Activated CD4-positive, alpha-beta T cell treated with anti-CD3 and anti-CD28 coated beads for 1 hour (primary cell): Measurements from ENCODE around the gene ZNF407.

ENCODE experiments used
- DNase-seq: peaks from one replicate; pipeline ENCODE4 v3.0.0-alpha.2; 2020

ZNF407 gene

DNA sequence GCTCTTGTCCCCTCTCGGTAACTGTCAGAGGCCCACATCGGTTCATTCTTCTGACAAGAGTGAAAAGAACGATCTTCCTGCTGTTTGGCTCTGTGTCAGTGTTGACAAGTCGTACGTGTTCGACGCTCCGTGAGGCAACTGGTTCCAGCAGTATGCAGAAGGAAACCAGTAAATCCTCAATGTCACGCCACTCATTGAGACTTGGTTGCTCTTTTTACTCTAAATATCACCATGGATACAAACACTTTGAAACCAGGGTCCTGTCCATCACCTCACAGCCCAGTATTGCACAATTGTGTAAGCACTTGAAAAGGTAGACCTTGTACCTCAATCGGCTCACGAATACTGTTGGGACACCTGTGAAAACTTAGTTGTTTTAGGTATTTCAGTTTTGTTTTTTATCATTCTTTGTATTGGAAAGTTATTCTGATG, 136.4 kb downstream of the ZNF407 start:
- DNase-seq: no peak

DNA sequence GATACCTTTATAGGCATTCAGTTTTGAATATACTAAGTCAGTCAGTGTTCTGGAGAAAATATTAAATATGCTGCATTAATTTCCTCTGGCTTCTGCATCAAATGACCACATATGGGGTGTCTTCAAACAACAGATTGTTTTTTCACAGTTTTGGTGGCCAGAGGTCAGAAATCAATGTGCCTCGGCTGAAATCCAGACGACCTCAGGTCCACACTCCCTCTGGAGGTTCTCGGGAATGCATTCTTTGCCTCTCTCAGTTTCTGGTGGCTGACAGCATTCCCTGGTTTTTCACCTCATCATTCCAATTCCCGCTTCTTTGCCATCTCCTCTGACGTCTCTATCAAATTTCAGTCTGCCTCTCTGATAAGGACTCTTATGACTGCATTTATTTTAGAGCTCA, 142.3 kb downstream of the ZNF407 start:
- no peak for DNase-seq

DNA sequence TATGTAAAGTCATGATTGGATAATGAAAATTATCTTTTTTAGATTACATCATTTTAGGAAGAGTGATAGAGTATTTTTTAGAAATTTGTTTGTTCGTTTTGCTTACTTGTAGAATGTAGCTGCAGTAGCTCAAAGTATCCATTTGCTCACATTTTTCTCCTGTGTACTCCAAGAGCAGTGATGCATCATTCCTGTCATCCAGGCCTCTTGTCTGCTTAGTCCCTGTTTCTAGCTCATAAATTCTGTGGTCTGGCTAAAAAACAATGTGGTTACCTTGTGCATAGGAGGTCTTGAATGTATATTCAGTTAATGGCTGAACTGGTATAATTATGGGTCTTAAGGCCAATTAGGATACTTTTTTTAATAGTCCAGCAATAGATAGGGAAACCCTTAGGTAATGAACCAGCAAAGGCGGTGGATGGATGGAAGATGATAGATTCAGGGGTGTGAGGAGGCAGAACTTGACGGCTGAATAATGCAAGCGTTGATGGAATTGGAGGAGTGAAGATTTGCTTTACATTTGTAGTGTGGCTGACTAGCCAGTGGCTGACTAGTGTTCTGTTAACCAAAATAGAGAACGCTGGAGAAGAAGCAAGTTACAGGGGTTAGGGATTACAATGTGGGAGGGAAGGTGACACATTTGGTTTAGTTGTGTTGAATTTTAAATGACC, 145.0 kb downstream of the ZNF407 start:
- DNase-seq: no peak

DNA sequence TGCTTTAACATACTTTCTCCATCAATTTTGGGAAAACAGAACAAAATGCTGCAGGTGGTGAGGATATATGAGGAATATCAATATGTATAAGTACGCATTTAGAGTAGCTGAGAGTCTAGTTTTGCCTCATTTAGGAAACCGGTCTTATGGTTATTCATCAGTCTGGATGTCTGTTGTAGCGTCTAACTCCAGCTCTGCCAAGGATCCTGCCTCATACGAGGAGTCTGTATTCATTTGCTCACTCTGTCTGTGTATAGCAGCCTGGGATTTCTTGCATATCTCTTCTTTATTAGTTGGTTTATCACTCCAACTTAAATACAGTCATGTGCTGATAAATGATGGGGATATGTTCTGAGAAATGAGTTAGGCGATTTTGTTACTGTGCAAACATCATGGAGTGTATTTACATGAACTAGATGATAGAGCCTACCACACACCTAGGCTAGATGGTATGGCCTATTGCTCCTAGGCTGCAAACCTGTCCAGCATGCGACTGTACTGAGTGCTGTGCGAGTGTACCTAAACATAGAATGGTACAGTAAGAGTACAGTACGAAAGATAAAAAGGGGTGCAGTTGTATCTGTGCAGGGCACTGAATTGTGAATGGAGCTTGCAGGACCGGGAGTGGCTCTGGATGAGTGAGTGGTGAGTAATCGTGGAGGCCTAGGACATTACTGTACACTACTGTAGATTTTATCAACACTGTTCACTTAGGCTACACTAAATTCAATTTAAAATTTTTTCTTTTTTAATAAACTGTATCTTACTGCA, 148.1 kb downstream of the ZNF407 start:
- no peak for DNase-seq

DNA sequence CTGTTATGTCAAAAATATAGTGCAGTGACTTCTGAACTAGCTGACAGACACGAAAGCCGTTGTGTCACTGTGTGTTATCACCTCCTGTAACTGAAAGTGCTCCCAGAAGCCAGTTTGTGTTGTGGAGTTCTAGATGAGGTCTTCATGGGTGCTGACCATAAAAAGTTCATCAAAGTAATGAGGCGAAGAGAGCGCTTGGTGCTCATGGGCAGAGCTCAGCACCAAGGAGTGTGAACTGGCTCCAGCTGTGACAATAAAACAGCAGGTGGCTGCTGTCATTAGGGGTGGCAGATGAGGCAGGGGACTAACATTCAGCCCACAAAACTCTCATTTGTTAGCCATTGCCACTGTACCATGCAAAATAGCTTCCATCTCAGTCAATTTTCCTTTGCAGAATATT, 151.1 kb downstream of the ZNF407 start:
- DNase-seq: no peak

DNA sequence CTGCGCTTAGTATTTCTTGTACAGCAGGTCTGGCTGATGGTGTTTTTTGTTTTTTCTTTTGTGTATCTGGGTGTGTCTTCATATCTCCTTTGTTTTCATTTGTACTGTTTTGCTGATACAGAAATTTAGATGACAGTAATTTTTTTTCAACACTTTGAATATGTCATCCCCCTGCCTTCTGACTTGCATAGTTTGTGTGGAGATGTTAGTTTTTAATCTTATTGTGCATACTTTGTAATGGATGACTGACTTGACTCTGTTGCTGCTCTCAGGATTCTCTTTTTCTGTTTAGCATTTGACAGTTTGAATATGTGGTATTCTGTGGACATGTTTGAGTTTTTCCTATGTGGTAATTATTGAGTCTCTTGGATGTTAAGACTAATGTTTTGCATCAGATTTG, 161.3 kb downstream of the ZNF407 start:
- no peak for DNase-seq

DNA sequence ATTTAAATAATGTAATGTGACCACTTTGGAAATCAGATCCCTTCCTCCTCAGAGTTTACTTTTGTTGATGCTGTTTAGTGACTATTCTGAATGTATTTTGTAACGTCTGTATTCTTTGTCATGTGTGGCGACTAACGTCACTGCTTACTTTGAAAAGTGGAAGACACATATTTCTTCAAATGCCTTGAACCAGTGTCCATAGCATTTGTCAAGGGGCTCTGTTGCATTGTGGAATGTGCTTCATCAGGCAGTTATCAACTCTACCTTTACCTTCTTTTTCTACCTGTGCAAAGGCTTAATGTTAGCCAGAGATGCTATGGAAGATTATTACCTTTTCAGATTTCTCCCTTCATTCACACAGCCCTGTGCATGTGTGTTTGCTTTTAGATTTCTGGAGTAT, 162.4 kb downstream of the ZNF407 start:
- DNase-seq: no peak

DNA sequence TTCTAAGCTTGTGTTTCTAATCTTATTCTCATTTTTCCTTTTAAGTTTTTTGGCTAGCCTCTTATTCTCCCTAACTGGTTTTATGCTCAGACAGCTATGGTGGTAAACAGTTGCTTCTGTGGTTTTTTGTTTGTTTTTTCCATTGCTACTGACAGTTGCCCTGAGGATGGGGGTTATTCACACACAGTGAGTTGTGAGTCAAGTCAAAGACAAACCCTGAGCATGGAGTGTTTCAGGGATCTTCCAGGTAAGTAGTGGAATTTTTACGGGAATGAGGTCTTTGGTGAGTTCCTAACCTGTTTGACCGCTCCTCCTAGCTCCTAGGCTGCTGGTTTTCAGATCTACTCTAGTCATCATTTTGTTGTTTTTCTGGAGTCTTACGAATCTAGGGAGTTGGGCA, 162.8 kb downstream of the ZNF407 start:
- no peak for DNase-seq

DNA sequence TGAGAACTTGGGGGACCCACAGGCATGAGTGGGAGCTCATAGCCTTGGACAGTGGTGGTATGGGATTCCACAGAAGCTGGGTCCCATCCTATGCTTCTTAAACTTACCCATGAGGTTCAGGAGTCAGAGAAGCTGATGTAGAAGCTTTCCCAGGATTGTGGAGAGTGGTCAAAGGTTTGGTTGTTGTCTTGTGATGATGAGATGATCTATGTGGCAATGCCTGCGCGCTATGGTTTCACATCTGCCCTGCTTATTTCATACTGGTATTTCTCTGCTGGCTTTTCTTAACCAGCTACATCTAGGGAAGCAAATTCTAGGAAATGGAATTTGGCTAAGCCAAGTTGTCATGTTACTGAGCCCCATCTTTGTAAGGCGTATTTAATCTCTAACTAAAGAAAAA, 168.6 kb downstream of the ZNF407 start:
- no peak for DNase-seq

DNA sequence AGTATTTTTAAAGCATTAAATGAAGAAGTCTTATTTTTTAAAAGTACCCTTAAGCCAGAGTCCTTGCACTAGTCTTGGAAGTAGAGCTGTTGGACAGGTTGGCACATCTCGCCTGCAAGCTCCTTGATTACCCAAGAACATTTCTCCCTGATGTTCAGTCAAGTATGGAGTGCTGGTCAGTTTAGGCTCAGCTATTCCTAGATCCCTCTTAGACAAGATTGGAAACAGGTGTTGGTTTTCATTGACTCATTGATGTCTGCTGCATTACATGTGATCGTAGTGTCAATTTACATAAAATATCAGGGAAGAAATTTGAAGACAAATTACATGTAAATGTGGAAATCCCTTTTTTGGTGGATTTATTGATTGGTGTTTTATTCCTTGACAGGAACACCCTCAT, 170.4 kb downstream of the ZNF407 start:
- no peak for DNase-seq

DNA sequence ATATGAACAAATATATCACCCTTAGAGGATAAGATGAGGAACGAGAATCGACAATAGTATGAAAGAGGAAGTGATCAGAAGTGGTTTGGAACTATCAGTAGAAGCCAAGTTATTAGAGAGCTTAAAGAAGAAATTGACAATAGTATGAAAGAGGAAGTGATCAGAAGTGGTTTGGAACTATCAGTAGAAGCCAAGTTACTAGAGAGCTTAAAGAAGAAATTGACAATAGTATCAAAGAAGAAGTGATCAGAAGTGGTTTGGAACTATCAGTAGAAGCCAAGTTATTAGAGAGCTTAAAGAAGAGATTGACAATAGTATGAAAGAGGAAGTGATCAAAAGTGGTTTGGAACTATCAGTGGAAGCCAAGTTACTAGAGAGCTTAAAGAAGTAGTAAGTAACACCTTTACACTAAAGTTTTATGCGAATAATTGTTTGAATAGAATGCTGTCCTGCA, 175.5 kb downstream of the ZNF407 start:
- no peak for DNase-seq

DNA sequence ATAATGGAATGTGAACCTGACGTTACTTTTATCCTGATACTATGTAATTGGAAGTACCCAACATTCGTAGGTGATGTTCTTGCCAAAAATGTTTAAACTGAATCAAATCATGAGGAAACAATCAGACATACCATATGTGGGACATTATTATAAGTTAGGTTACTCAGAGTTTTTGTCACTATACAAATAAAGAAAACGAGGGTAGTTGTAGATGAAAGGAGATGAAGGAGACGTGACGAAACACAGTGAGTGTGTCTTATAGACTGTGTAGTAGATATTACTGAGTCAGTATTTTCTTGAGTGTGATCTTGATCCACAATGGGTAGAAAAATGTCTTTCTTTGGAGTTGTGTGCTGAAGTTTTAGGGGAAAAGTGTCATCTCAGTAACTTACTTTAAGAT, 176.8 kb downstream of the ZNF407 start:
- DNase-seq: no peak

DNA sequence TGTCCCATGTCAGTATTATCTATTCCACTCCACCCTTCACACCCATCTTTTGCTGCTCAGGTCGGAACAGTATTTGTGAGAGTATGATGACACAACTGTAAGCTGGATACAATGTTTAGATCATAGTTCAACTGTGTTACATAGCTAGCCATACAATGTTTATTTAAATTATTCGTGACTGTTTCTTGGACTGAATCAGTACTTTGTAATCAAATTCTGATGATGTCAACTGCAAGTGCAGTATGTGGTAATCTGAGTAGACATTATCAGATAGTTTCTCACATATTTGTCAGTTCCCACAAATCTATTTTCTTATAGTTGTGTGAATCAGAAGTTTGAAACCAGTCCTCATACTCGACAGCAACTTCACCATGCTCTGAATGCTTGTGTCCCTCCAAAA, 177.6 kb downstream of the ZNF407 start:
- no peak for DNase-seq

DNA sequence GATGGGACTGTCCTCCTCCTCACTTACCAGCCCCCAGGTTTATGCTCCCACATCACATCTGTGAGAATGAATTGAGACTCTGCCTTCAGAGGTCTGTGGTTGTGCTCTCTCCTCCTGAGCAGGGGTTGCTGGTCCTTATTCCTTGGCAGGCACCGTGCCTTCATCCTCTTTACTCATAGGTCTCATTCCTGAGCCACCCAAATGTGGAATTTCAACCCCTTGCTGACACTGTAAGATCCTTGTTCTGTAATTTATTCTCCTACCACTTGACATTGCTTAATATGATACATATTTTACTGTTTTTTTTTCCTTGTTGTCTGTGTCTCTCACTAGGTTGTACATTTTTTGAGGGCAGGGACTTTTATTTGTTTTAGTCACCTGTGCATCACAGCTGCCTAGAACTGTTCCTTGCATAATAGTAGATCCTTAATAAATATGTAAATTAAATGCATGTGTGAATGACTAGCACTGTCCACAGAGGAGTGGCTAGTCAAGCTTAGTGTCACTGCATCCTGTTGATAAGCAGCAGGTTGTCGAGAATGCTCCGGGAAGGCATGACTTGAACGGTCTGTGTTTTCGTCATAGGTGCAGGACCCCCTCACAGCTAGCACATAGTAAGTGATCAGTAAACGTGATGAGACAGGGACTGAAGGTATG, 180.6 kb downstream of the ZNF407 start:
- no peak for DNase-seq

DNA sequence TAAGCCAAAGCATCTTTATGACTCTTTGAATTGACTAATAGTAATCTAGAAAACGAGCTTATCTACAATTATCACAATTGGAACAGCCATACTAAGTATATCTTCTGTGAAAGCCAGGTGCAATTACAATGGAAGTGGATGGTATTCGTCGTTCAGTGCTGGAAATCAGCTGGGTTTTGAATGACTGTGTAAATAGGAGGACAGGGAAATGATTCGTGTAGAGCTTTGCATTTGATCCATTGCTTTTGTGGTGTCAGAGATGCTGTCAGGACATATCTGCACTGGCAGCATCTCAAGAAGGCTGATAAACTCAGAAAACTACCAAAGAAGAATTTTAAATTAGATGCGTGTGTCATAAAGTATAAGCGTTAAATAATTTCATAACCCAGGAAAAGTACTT, 187.1 kb downstream of the ZNF407 start:
- no peak for DNase-seq

DNA sequence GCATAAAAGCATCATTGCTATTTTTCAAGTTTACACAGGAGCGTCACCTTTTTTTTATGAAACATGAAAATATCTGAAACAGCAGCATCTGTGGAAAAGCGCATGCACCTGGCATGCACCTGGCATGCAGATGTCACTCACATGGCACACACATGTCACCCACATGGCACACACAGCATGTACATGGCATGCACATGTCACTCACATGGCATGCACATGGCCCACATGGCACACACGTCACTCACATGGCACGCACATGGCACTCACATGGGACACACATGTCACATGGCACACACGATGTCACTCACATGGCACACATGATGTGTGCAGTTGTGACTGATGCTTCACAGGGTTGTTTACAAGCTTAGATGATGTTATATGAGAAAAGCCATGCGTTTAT, 188.0 kb downstream of the ZNF407 start:
- DNase-seq: no peak

DNA sequence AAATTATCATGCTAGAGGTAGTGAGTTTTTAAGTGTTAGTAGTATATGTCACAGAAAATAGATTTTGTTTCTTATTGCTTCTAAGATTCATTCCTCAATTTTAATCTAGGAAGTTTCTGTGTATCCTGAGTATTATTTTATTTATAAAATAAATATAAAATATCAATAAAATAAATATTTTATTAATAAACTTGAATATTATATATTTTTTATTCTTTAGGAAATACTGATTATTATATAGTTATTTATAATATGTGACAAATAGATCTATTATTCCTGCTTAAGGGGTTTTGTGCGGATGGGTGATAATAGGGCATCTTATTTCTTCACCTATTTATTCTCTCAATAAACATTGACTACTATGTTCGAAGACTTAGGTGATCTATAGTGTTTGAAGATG, 191.0 kb downstream of the ZNF407 start:
- no peak for DNase-seq

DNA sequence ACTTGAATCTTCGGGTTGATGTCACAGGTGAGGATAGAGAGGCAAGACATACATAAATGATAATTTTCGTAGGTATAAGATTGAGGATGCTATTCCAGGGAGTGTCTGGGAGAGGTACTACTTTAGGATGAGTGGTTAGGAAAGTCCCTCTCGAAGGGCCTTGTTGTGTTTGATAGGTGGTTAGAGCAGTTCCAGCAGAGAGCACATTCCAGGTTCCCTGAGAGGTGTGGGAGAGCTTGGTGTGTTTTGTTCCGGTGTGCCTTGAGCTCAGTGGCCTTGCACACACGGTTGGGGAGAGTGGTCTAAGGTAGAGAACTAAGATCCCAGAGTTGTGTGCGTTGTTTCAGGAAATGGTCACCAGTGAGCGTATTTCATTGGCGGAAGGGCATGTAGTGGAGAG, 191.4 kb downstream of the ZNF407 start:
- no peak for DNase-seq

DNA sequence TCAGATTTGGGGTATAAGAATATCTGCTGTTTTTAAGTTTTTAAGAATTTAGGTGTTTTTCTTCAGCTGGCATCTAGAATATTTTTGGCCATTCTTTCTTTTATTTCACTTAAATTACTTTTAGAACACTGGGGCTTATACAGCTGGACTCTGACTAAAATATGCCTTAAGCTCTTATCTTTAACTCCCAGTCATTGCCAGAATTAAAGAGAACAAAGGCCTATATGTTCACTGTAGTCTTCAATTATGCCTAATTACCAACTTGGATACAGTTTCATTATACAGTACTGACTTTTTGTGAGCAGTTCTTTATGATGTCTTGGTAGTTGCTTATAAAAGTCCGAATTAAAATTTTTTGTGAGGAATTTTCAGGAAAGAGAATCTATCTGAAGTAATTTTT, 192.8 kb downstream of the ZNF407 start:
- no peak for DNase-seq

DNA sequence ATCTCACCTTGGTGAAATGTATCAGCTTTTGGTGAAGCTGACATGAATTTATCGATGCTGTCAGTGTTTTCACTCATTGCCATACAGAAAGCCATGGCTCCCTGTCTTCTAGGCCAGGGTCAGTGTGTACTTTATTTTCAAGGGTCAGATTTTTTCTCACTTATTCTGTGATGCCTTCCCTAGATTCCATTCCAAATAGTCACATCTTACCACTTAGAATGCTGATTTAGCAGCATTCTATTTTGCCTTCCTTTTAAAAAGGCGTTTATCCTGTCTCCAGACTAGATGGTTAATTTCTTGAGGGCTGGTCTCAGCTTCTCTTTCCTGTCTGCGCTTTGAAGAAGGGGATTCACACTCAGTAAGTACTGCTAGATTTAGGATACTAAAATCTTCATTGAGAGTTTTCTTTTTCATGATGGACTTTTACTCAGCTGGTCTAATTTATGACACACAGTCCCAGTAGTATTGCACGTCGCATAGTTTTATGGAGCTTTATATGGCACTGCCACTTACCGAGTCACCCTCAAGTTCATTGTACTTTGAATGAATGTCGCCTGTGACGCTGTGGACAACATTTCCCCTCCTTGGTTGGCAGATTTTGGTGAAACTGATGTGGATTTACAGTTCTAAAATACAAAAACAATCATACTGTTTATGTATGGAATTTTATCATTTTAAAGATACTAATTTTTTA, 194.0 kb downstream of the ZNF407 start:
- DNase-seq: no peak

DNA sequence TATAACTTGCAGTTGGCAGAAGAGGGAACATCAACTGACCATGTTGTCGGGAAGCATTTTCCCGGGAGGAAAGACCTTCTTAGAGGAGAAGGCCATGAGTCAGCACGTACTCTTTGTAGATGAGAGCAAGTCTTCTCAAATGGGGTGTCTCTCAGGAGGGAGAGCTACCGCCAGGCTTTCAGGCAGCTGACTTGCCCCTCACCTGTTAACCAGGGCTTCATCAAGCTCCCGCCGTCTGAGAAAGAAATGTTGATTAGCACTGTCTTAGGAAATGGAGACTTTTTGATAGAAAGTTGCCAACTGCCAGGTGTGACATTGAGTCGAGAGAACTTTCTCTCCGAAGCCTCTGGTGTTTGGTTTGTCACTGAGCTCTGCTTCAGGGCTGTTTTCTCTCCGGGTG, 196.1 kb downstream of the ZNF407 start:
- no peak for DNase-seq

DNA sequence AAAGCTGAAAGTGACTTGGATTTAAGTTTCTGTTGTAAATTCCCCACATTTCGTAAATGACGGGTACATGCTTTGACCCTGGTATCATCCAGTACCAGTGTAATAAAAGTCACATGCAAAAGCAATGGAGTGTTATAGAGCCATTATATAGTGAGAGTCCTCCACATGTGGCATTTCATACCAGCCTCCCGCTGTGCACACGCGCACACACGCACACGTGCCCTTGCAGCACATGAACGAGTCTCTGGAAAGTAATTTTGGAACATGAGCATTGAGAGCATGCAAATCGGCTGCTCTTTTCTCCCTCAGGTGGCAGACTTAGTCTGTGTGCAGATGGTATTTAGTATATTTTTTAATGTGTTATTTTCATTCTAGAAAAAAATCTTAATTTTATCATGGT, 198.1 kb downstream of the ZNF407 start:
- DNase-seq: no peak

DNA sequence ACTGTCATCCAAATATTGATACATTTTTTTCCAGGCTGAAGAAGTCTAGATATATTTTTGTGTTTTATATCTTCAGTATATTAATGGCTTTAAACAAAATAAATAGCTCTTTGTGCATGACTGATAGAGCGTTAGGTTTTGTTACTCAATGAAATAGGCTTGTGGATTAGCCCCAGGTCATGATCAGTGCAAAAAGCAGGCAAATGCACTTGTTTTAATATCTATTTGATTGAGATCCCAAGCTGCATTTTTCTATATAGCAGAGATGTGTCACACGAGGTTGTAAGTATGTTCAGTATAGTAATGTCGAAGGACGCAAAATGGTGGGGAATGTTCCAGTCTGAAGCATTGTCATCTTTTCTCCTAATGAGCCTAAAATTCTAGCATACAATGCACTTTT, 198.5 kb downstream of the ZNF407 start:
- DNase-seq: no peak
